HG03108 (cell line): ENCODE measurements around the gene COX14.

ENCODE experiments used
- ATAC-seq: cut with Tn5 transposase; IDR thresholded peaks from one replicate; pipeline ENCODE4 v1.9.1; 2021; ENCODE audit warnings: moderate library complexity; ENCODE audit not compliant: unreplicated experiment

The COX14 gene

GRCh38 chr12:50084775-50085614 lies 27.0 kb upstream of the COX14 start, which contains the start of gene SMARCD1:
Gene SMARCD1 (plus strand): TSS chr12:50085342. CDS start chr12:50085370, 28 bp downstream.
- peak; percentile 84 for ATAC-seq

GRCh38 chr12:50085615-50086072 lies 26.4 kb upstream of the COX14 start:
- ATAC-seq, result no peak

- no peak for ATAC-seq
Observed at GRCh38 chr12:50086148-50086547, 25.9 kb upstream of the COX14 start.

GRCh38 chr12:50087151-50087550 lies 24.9 kb upstream of the COX14 start:
- no peak for ATAC-seq

- ATAC-seq, result no peak
Observed at GRCh38 chr12:50087995-50088394, 24.0 kb upstream of the COX14 start.

GRCh38 chr12:50088577-50089335 lies 23.3 kb upstream of the COX14 start:
- no peak for ATAC-seq

- ATAC-seq, result no peak
Observed at GRCh38 chr12:50089730-50090129, 22.3 kb upstream of the COX14 start.

GRCh38 chr12:50090391-50090790 lies 21.6 kb upstream of the COX14 start:
- ATAC-seq, result no peak

- ATAC-seq, result no peak
Observed at GRCh38 chr12:50097952-50098351, 14.1 kb upstream of the COX14 start.

GRCh38 chr12:50099302-50100008 lies 12.6 kb upstream of the COX14 start:
- ATAC-seq, result no peak

- ATAC-seq, result no peak
Observed at GRCh38 chr12:50100561-50100960, 11.5 kb upstream of the COX14 start.

- ATAC-seq, result no peak
Observed at GRCh38 chr12:50101663-50102062, 10.4 kb upstream of the COX14 start.

- no peak for ATAC-seq
Observed at GRCh38 chr12:50102131-50102531, 9.9 kb upstream of the COX14 start.

GRCh38 chr12:50102646-50103309 lies 9.3 kb upstream of the COX14 start:
- no peak for ATAC-seq

GRCh38 chr12:50103351-50103750 lies 8.7 kb upstream of the COX14 start:
- ATAC-seq, result no peak

- no peak for ATAC-seq
Observed at GRCh38 chr12:50103767-50104321, 8.2 kb upstream of the COX14 start, which contains the start of gene GPD1. Gene GPD1 (plus strand): TSS chr12:50104008. CDS start chr12:50104051, 43 bp downstream.

- ATAC-seq, result no peak
Observed at GRCh38 chr12:50104417-50105366, 7.3 kb upstream of the COX14 start.

GRCh38 chr12:50105913-50106450 lies 6.1 kb upstream of the COX14 start:
- no peak for ATAC-seq

GRCh38 chr12:50106907-50107306 lies 5.1 kb upstream of the COX14 start:
- ATAC-seq, result no peak
